ENCODE data around the gene SHB.

DNA sequence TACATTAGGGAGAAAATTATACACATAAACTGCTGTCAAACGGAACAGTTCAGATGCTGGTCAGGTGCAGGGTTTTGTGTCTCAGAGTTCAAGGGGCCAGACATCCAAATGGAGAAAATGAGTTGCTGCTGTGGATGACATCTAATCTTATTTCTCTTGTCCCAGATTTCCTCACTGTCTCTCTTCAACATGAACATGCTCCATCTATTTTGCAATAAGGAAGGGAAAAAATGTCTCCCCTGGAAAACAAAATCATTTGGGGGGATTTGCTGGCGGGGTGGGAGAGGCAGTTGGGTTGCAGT, 51.2 kb downstream of the SHB start:
- no peak for TF ChIP-seq CTCF (IDR thresholded peaks at IDR 0.05; ENCODE audit: control extremely low read depth in 1 of 3, insufficient read depth in 1 of 3, low read depth in 1 of 3, low read length in 3 of 3)
- no peak for TF ChIP-seq EZH2 (IDR thresholded peaks at IDR 0.05; ENCODE audit: low read depth, low read length, severe bottlenecking)
- TF ChIP-seq JUND (IDR thresholded peaks at IDR 0.05; ENCODE audit: low read length): no peak
